GM23338 (cell line): ENCODE data around the gene S100A6. TPM values are rescaled to one million over a fixed set of nuclear protein-coding genes. Genes with fewer than 3 reads are reported as not detected.
"Not testable (repeated sequence)": the region's sequence is repeated elsewhere in the genome, so short reads cannot be mapped to it uniquely, and the experiment has no call there.

Source experiments
- ATAC-seq: fragments of 200-7000 bp; cut with Tn5 transposase; 3 replicates; pipeline ENCODE4 v1.9.1; 2020
- DNase-seq: peaks from one replicate; pipeline ENCODE4 v3.0.0-alpha.2; 2015; ENCODE audit warnings: low spot score
- H2AFZ ChIP-seq: fragments of 200-600 bp; sonication (generic); 2 replicates; pipeline ENCODE4 v1.8.0; 2016; ENCODE audit warnings: antibody characterized with exemption, mild to moderate bottlenecking, moderate library complexity
- H3F3A ChIP-seq: fragments of 200-600 bp; sonication (generic); replicated peaks from 2 replicates; pipeline ENCODE4 v1.8.0; 2017; ENCODE audit warnings: antibody characterized with exemption, mixed run types, low read depth
- H3K27ac ChIP-seq: fragments of 200-600 bp; sonication (generic); 2 replicates; pipeline ENCODE4 v1.6.1; 2016; ENCODE audit warnings: low read depth
- H3K27me3 ChIP-seq: fragments of 200-600 bp; sonication (generic); 2 replicates; pipeline ENCODE4 v1.8.0; 2016; ENCODE audit warnings: mild to moderate bottlenecking, mixed run types, moderate library complexity; ENCODE audit not compliant: insufficient read depth
- H3K36me3 ChIP-seq: fragments of 200-600 bp; sonication (generic); 2 replicates; pipeline ENCODE4 v1.8.0; 2016; ENCODE audit warnings: mild to moderate bottlenecking; ENCODE audit not compliant: insufficient read depth
- H3K4me1 ChIP-seq: fragments of 200-600 bp; sonication (generic); 2 replicates; pipeline ENCODE4 v1.8.0; 2016; ENCODE audit warnings: mild to moderate bottlenecking, moderate library complexity; ENCODE audit not compliant: insufficient read depth
- H3K4me2 ChIP-seq: fragments of 200-600 bp; sonication (generic); 2 replicates; pipeline ENCODE4 v1.7.1; 2017; ENCODE audit warnings: mixed run types
- H3K4me3 ChIP-seq: fragments of 200-600 bp; sonication (generic); 2 replicates; pipeline ENCODE4 v1.6.1; 2016; ENCODE audit warnings: mixed run types
- H3K79me2 ChIP-seq: fragments of 200-600 bp; sonication (generic); replicated peaks from 2 replicates; pipeline ENCODE4 v1.8.0; 2017; ENCODE audit warnings: mild to moderate bottlenecking; ENCODE audit not compliant: insufficient read depth
- H3K9me2 ChIP-seq: fragments of 200-600 bp; sonication (generic); 2 replicates; pipeline ENCODE4 v1.8.0; 2017; ENCODE audit not compliant: insufficient read depth
- H4K20me1 ChIP-seq: fragments of 200-600 bp; sonication (generic); replicated peaks from 2 replicates; pipeline ENCODE4 v1.8.0; 2017; ENCODE audit warnings: mild to moderate bottlenecking; ENCODE audit not compliant: insufficient read depth
- H3K27ac Mint-ChIP-seq: 2 replicates; pipeline ENCODE4 v1.8.0; 2020; ENCODE audit warnings: inconsistent platforms, mild to moderate bottlenecking, moderate library complexity, mixed read lengths
- H3K27me3 Mint-ChIP-seq: 3 replicates; pipeline ENCODE4 v1.8.0; 2022; ENCODE audit warnings: low read depth, mild to moderate bottlenecking, moderate library complexity, mixed read lengths, inconsistent platforms; ENCODE audit not compliant: insufficient read depth, poor library complexity
- H3K36me3 Mint-ChIP-seq: 3 replicates; pipeline ENCODE4 v1.8.0; 2021; ENCODE audit warnings: low read depth, mild to moderate bottlenecking, inconsistent platforms, moderate library complexity, mixed read lengths
- H3K4me1 Mint-ChIP-seq: 3 replicates; pipeline ENCODE4 v1.8.0; 2020; ENCODE audit warnings: mild to moderate bottlenecking, inconsistent platforms, mixed read lengths
- H3K4me3 Mint-ChIP-seq: 3 replicates; pipeline ENCODE4 v1.8.0; 2021; ENCODE audit warnings: moderate library complexity, mild to moderate bottlenecking, inconsistent platforms, mixed read lengths
- H3K9me3 Mint-ChIP-seq: 3 replicates; pipeline ENCODE4 v1.8.0; 2020; ENCODE audit warnings: moderate library complexity, mild to moderate bottlenecking, inconsistent platforms, mixed read lengths
- CREB1 ChIP-seq: fragments of 250-450 bp; sonication (Bioruptor Pico); IDR thresholded peaks from 2 replicates; pipeline ENCODE4 v1.5.0; 2020; ENCODE audit warnings: low read depth, mild to moderate bottlenecking, moderate library complexity
- CTCF ChIP-seq, 2 experiments: fragments of 200-600 bp in 1 of 2; sonication (generic) in 1 of 2; conservative IDR thresholded peaks; 2 replicates each; pipeline versions ENCODE4 v1.5.1 to v1.6.1; 2016 to 2017; ENCODE audit warnings: antibody characterized with exemption in 2 of 2, low read depth in 2 of 2, mild to moderate bottlenecking in 2 of 2, moderate library complexity in 1 of 2
- ETS1 ChIP-seq: IDR thresholded peaks from 2 replicates; pipeline ENCODE4 v1.6.1; 2016; ENCODE audit warnings: antibody characterized with exemption
- EZH2 ChIP-seq: fragments of 200-600 bp; sonication (generic); IDR thresholded peaks from one replicate; pipeline ENCODE4 v1.8.0; 2017; ENCODE audit warnings: antibody characterized with exemption, mild to moderate bottlenecking, low read depth; ENCODE audit not compliant: unreplicated experiment
- JUNB ChIP-seq: IDR thresholded peaks from one replicate; pipeline ENCODE4 v1.6.1; 2016; ENCODE audit warnings: antibody characterized with exemption; ENCODE audit not compliant: unreplicated experiment
- NANOG ChIP-seq: IDR thresholded peaks from 2 replicates; pipeline ENCODE4 v1.6.1; 2016; ENCODE audit warnings: antibody characterized with exemption, borderline replicate concordance
- STAT1 ChIP-seq: IDR thresholded peaks from one replicate; pipeline ENCODE4 v1.6.1; 2016; ENCODE audit warnings: antibody characterized with exemption; ENCODE audit not compliant: unreplicated experiment
- ZNF462 ChIP-seq: fragments of 250-450 bp; sonication (Bioruptor Pico); IDR thresholded peaks from 2 replicates; pipeline ENCODE4 v1.5.0; 2020; ENCODE audit warnings: mild to moderate bottlenecking, moderate library complexity
- polyA plus RNA-seq: library from polyadenylated mRNA; unstranded; fragments of >200 nt; fragmentation: Nextera tagmentation; extraction: Ambion mirVana; gene quantifications from 2 replicates; pipeline ENCODE4 v1.2.1, GENCODE V29; 2016
- total RNA-seq: library from RNA; depleted of rRNA; stranded (reverse); fragments of >200 nt; shearing (Covaris generic); gene quantifications from 2 replicates; pipeline ENCODE4 v1.2.3, GENCODE V29; 2014

Gene S100A6
- total and polyA plus RNA-seq, 2 experiments from 2014 or later = 7.3 to 77.5 TPM

GRCh38 chr1:153577624-153578051 lies 41.8 kb upstream of the S100A6 start:
- Histone ChIP-seq H3K4me1 (peaks cover 6% of the 10 kb centered on the region; the same call in 1 of the 2 replicates), H3K9me2 (no peaks in the 10 kb centered on the region), H2AFZ (no peak overlapping the region; the same call in 1 of the 2 replicates), H3K36me3 (no peaks in the 10 kb centered on the region), H3K4me2 (no peak overlapping the region), H4K20me1 (no peaks in the 10 kb centered on the region), H3K27ac (no peak overlapping the region), H3F3A (no peaks in the 10 kb centered on the region), H3K27me3 (no peaks in the 10 kb centered on the region), H3K4me3 (no peak overlapping the region), H3K79me2 (no peaks in the 10 kb centered on the region)
- peaks cover 13% of the 10 kb centered on the region for H3K4me1 Mint-ChIP-seq
- peaks cover 4% of the 10 kb centered on the region for H3K27me3 Mint-ChIP-seq
- no peak overlapping the region for H3K4me3 Mint-ChIP-seq
- no peak overlapping the region for H3K27ac Mint-ChIP-seq
- H3K36me3 Mint-ChIP-seq = no peaks in the 10 kb centered on the region; the same call in 1 of the 3 replicates
- peak; percentile 11 for DNase-seq
- no peak for ATAC-seq
- peaks cover 23% of the 10 kb centered on the region; the same call in 2 of the 3 replicates for H3K9me3 Mint-ChIP-seq
- TF ChIP-seq EZH2 = no peak

GRCh38 chr1:153577138-153577537 lies 41.3 kb upstream of the S100A6 start:
- Histone ChIP-seq H3F3A (no peaks in the 10 kb centered on the region), H3K4me3 (no peak overlapping the region), H2AFZ (peak overlapping the region; percentile 14; the same call in 1 of the 2 replicates), H4K20me1 (no peaks in the 10 kb centered on the region), H3K9me2 (no peaks in the 10 kb centered on the region), H3K79me2 (no peaks in the 10 kb centered on the region), H3K27ac (no peak overlapping the region), H3K4me2 (no peak overlapping the region), H3K27me3 (no peaks in the 10 kb centered on the region), H3K36me3 (no peaks in the 10 kb centered on the region), H3K4me1 (peaks cover 6% of the 10 kb centered on the region; the same call in 1 of the 2 replicates)
- Mint-ChIP-seq H3K4me1 (peaks cover 13% of the 10 kb centered on the region), H3K27me3 (peaks cover 4% of the 10 kb centered on the region), H3K36me3 (no peaks in the 10 kb centered on the region; the same call in 1 of the 3 replicates), H3K27ac (no peak overlapping the region), H3K4me3 (no peak overlapping the region), H3K9me3 (peaks cover 23% of the 10 kb centered on the region; the same call in 2 of the 3 replicates)
- ATAC-seq (no peak), DNase-seq (no peak)
- TF ChIP-seq ZNF462 = no peak
- no peak for TF ChIP-seq NANOG
- no peak for TF ChIP-seq EZH2
- no peak for TF ChIP-seq ETS1
- no peak for TF ChIP-seq STAT1
- no peak for TF ChIP-seq CTCF (conservative IDR thresholded peaks at IDR 0.05; ENCODE audit: low read depth in 2 of 2)
- no peak for TF ChIP-seq JUNB
- no peak for TF ChIP-seq CREB1 (CRISPR knock-in tag)

- not testable (repeated sequence) for H3K27ac Mint-ChIP-seq, H3K79me2 ChIP-seq, H3K4me3 Mint-ChIP-seq, H3K4me2 ChIP-seq, H3K36me3 ChIP-seq, H3K27me3 Mint-ChIP-seq, DNase-seq, H3K27me3 ChIP-seq, H2AFZ ChIP-seq, H3K9me2 ChIP-seq, H3K36me3 Mint-ChIP-seq, H3K4me3 ChIP-seq, H3F3A ChIP-seq, H4K20me1 ChIP-seq, ATAC-seq, H3K4me1 ChIP-seq, H3K27ac ChIP-seq
- Mint-ChIP-seq H3K9me3 (peaks cover 23% of the 10 kb centered on the region; the same call in 2 of the 3 replicates), H3K4me1 (peaks cover 13% of the 10 kb centered on the region)
Measured at GRCh38 chr1:153575497-153575896, 39.7 kb upstream of the S100A6 start.
